OCI-LY1 (cell line): Measurements from ENCODE around the gene YEATS2.

Source experiments
- CTCF ChIP-seq: fragments of 200-600 bp; sonication (generic), shearing (Covaris generic); IDR thresholded peaks from 2 replicates; pipeline ENCODE4 v1.5.1; 2017; ENCODE audit warnings: mild to moderate bottlenecking, antibody characterized with exemption, low read length, moderate library complexity, mixed read lengths
- EZH2 ChIP-seq: fragments of 200-600 bp; sonication (generic), shearing (Covaris generic); IDR thresholded peaks from 2 replicates; pipeline ENCODE4 v1.8.0; 2017; ENCODE audit warnings: borderline replicate concordance, mixed run types, mild to moderate bottlenecking, antibody characterized with exemption, low read length, moderate library complexity, mixed read lengths

GRCh38 chr3:183837390-183837789, 139.8 kb downstream of the YEATS2 start:
- TF ChIP-seq CTCF (no peak), EZH2 (no peak)
